Panc1 (cell line): ENCODE measurements around the gene RPP30. TPM values are rescaled to one million over a fixed set of nuclear protein-coding genes. Genes with fewer than 3 reads are reported as not detected.

ENCODE experiments used
- ATAC-seq: fragments of 200-7000 bp; cut with Tn5 transposase; 2 replicates; pipeline ENCODE4 v1.9.1; 2020; ENCODE audit warnings: mild to moderate bottlenecking, moderate library complexity
- BruUV-seq: library from RNA; stranded (reverse); fragments of 400-500 nt; replicated peaks from 2 replicates; lab custom pipeline; 2021; lab: Mats Ljungman, UMichigan
- CTCF ChIA-PET: fragments of 300-600 bp; sonication (Branson Sonifier 250); formaldehyde crosslinking; loops from one replicate; lab custom pipeline; 2022; ENCODE audit warnings: antibody characterized with exemption; lab: Charles Lee
- POLR2A ChIA-PET: fragments of 300-600 bp; sonication (Branson Sonifier 250); formaldehyde crosslinking; loops from one replicate; lab custom pipeline; 2022; ENCODE audit warnings: antibody characterized with exemption; lab: Charles Lee
- DNase-seq: peaks from one replicate; pipeline ENCODE4 v3.0.0-alpha.2; 2010; ENCODE audit warnings: low read depth, low spot score
- H3K27ac ChIP-seq: 2 replicates; pipeline ENCODE4 v1.5.1; 2011; ENCODE audit warnings: mild to moderate bottlenecking, low read length, inconsistent platforms
- H3K27me3 ChIP-seq: fragments of 200-500 bp; sonication (Bioruptor generic); 2 replicates; pipeline ENCODE4 v1.6.0; 2014; ENCODE audit warnings: low read length, inconsistent platforms; ENCODE audit not compliant: control insufficient read depth, insufficient read depth
- H3K36me3 ChIP-seq: fragments of 200-500 bp; sonication (Bioruptor generic); 2 replicates; pipeline ENCODE4 v1.5.1; 2014; ENCODE audit warnings: inconsistent platforms, mild to moderate bottlenecking, low read length, moderate library complexity; ENCODE audit not compliant: control insufficient read depth, insufficient read depth
- H3K4me1 ChIP-seq: 2 replicates; pipeline ENCODE4 v1.5.1; 2011; ENCODE audit warnings: inconsistent platforms, mild to moderate bottlenecking, low read length, moderate library complexity; ENCODE audit not compliant: control insufficient read depth, insufficient read depth
- H3K4me3 ChIP-seq, 2 experiments: 2 replicates each; pipeline ENCODE4 v1.5.1; 2011 to 2012; ENCODE audit warnings: low read depth in 2 of 2, low read length in 2 of 2, mild to moderate bottlenecking in 2 of 2, inconsistent platforms in 1 of 2, moderate library complexity in 1 of 2
- H3K9me3 ChIP-seq: fragments of 200-500 bp; sonication (Bioruptor generic); 2 replicates; pipeline ENCODE4 v1.5.1; 2014; ENCODE audit warnings: low read depth, mild to moderate bottlenecking, inconsistent platforms, low read length, moderate library complexity; ENCODE audit not compliant: control insufficient read depth, insufficient read depth
- CTCF ChIP-seq: fragments of 450-650 bp; IDR thresholded peaks from 2 replicates; pipeline ENCODE4 v1.5.1; 2017; ENCODE audit warnings: mild to moderate bottlenecking
- POLR2AphosphoS5 ChIP-seq: IDR thresholded peaks from 2 replicates; pipeline ENCODE4 v1.6.1; 2012; ENCODE audit warnings: mild to moderate bottlenecking, low read depth, low read length, moderate library complexity
- REST ChIP-seq, 2 experiments: IDR thresholded peaks; 2 replicates each; pipeline ENCODE4 v1.6.1; 2011 to 2012; ENCODE audit warnings: low read depth in 2 of 2, control low read depth in 1 of 2, low read length in 1 of 2, mild to moderate bottlenecking in 1 of 2, moderate library complexity in 1 of 2; ENCODE audit not compliant: insufficient read depth in 1 of 2
- SIN3A ChIP-seq: IDR thresholded peaks from 2 replicates; pipeline ENCODE4 v1.6.1; 2012; ENCODE audit warnings: low read depth, mild to moderate bottlenecking, low read length, moderate library complexity, borderline replicate concordance; ENCODE audit not compliant: insufficient read depth
- TCF7L2 ChIP-seq: IDR thresholded peaks from 2 replicates; pipeline ENCODE4 v1.6.1; 2011; ENCODE audit warnings: mild to moderate bottlenecking, low read depth, low read length, inconsistent platforms
- in situ Hi-C: cut with HindIII; loops from 2 replicates; pipeline ENCODE4 v1.10.0; 2016; ENCODE audit warnings: low sequenced_read_pairs, low pct_unique_long_range_greater_than_20kb
- intact Hi-C: fragments of 100-400 bp; cut with micrococcal nuclease; formaldehyde crosslinking; loops from one replicate; pipeline ENCODE4 v1.10.0; 2022; ENCODE audit not compliant: unreplicated experiment
- total RNA-seq: library from RNA; stranded (reverse); gene quantifications from one replicate; pipeline ENCODE4 v1.2.1, GENCODE V29; 2021; ENCODE audit not compliant: unreplicated experiment

The RPP30 gene
- total RNA-seq, 1 experiment from 2014 or later, result 59.0 TPM

- CTCF ChIA-PET, result interaction anchor here (0.7 kb wide), 1 partner anchor 1001 kb away, joined by 3 read pairs; no protein-coding TSS in a partner anchor
- Histone ChIP-seq H3K27me3 (no peaks in the 10 kb centered on the region), H3K36me3 (no peaks in the 10 kb centered on the region), H3K4me1 (no peaks in the 10 kb centered on the region; the same call in 1 of the 2 replicates), H3K9me3 (no peaks in the 10 kb centered on the region), H3K4me3 (no peak overlapping the region), H3K27ac (no peak overlapping the region)
- POLR2A ChIA-PET, result no interaction called here
- BruUV-seq, result no TSS peak
- ATAC-seq, result no peak
- no peak for DNase-seq
- intact Hi-C loops, result no loop called here
- in situ Hi-C loops, result no loop called here
- TF ChIP-seq SIN3A (no peak), REST (IDR thresholded peaks at IDR 0.05; ENCODE audit: insufficient read depth in 1 of 2, low read depth in 2 of 2, low read length in 1 of 2) (no peak), POLR2AphosphoS5 (no peak), CTCF (no peak), TCF7L2 (no peak)
These were observed 51.4 kb downstream of the RPP30 start for GRCh38 chr10:90923111-90923731.

GRCh38 chr10:90924552-90924951, 52.8 kb downstream of the RPP30 start:
- Histone ChIP-seq H3K4me3 (no peak overlapping the region), H3K36me3 (no peaks in the 10 kb centered on the region), H3K27me3 (peaks cover 3% of the 10 kb centered on the region; the same call in 1 of the 2 replicates), H3K4me1 (no peaks in the 10 kb centered on the region), H3K9me3 (no peaks in the 10 kb centered on the region), H3K27ac (no peak overlapping the region)
- POLR2A ChIA-PET, result no interaction called here
- BruUV-seq, result no TSS peak
- no peak for DNase-seq
- CTCF ChIA-PET, result no interaction called here
- intact Hi-C loops (no loop called here), in situ Hi-C loops (no loop called here)
- TF ChIP-seq SIN3A, result no peak
- no peak for TF ChIP-seq TCF7L2
- no peak for TF ChIP-seq CTCF
- TF ChIP-seq POLR2AphosphoS5, result no peak
- TF ChIP-seq REST (IDR thresholded peaks at IDR 0.05; ENCODE audit: insufficient read depth in 1 of 2, low read depth in 2 of 2, low read length in 1 of 2), result no peak
- no peak for ATAC-seq
